ENCODE data around the gene TEX13A.

DNA sequence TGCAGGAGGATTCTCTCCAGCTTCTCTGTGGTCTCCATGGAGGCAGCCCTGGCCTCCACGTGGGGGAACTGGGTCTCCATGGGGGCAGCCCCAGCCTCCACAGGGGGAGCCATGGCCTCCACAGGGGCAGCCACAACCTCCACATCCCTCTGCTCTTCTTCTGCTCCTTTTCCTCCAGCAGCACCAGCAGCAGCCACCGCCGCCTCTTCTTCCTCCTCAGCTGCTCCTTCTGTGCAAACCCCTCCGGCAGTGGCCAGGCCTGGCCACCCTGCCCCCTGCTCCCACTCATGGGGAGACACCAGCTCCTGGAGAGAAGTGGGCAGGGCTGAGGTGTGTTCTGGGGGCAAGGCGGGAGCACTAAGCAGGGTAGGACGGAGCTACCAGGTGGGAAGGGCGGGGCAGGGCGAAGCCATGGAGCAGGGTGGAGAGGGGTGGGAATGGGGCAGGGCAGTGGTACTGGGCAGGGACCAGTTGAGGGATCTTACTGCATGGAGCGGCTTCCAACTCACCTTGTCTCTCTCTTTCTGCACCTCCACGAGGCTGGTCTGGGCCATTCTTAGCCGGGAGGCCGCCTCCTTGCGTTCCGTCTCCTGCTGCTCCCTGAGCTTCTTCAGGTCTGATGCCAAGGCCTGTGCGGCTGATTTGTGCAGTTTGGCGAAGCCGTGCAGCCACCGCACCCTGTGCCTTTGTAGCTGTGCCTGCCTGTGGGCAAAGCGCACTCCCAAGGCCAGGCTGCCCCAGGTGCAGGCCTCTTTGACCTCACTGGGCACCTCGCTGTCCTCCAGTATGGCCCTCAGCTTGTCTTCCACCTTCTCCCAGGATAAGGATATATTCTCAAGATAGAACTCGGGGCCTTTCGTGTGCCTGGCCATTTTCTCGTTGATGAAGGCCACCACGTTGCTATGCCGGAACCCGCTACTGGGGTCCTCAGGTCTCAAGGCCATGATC, 766 bp downstream of the TEX13A start:
- TF ChIP-seq, protein P1, sequence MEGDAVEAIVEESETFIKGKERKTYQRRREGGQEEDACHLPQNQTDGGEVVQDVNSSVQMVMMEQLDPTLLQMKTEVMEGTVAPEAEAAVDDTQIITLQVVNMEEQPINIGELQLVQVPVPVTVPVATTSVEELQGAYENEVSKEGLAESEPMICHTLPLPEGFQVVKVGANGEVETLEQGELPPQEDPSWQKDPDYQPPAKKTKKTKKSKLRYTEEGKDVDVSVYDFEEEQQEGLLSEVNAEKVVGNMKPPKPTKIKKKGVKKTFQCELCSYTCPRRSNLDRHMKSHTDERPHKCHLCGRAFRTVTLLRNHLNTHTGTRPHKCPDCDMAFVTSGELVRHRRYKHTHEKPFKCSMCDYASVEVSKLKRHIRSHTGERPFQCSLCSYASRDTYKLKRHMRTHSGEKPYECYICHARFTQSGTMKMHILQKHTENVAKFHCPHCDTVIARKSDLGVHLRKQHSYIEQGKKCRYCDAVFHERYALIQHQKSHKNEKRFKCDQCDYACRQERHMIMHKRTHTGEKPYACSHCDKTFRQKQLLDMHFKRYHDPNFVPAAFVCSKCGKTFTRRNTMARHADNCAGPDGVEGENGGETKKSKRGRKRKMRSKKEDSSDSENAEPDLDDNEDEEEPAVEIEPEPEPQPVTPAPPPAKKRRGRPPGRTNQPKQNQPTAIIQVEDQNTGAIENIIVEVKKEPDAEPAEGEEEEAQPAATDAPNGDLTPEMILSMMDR (conservative IDR thresholded peaks at IDR 0.05 in 1 of 2, IDR thresholded peaks at IDR 0.05 in 1 of 2; ENCODE audit: extremely low read depth in 1 of 2, insufficient read depth in 1 of 2, low read depth in 1 of 2, low read length in 2 of 2): no peak
- TF ChIP-seq EZH2 (IDR thresholded peaks at IDR 0.05; ENCODE audit: borderline replicate concordance, low read length): no peak

Data from mammary epithelial cell (primary cell).